Type B pancreatic cell (in vitro differentiated cells): ENCODE results near the gene PPP1R37. TPM values are rescaled to one million over a fixed set of nuclear protein-coding genes. Genes with fewer than 3 reads are reported as not detected.

ENCODE experiments used
- DNase-seq: peaks from one replicate; pipeline ENCODE4 v3.0.0; 2021; ENCODE audit warnings: mixed read lengths; ENCODE audit not compliant: unreplicated experiment; ENCODE audit errors: extremely low spot score
- H3K27ac Mint-ChIP-seq: 2 replicates; pipeline ENCODE4 v1.8.0; 2021; ENCODE audit warnings: mild to moderate bottlenecking, mixed read lengths
- H3K27me3 Mint-ChIP-seq: 2 replicates; pipeline ENCODE4 v1.8.0; 2021; ENCODE audit warnings: mixed read lengths
- H3K36me3 Mint-ChIP-seq: 2 replicates; pipeline ENCODE4 v1.8.0; 2021; ENCODE audit warnings: mixed read lengths
- H3K4me1 Mint-ChIP-seq: one replicate; pipeline ENCODE4 v1.8.0; 2021; ENCODE audit warnings: mixed read lengths; ENCODE audit not compliant: unreplicated experiment
- H3K4me3 Mint-ChIP-seq: 2 replicates; pipeline ENCODE4 v1.8.0; 2021; ENCODE audit warnings: mild to moderate bottlenecking, mixed read lengths
- H3K9me3 Mint-ChIP-seq: 2 replicates; pipeline ENCODE4 v1.8.0; 2021; ENCODE audit warnings: mixed read lengths
- CTCF ChIP-seq: fragments of 200-600 bp; sonication (generic); conservative IDR thresholded peaks from 2 replicates; pipeline ENCODE4 v1.5.0; 2021; ENCODE audit warnings: antibody characterized with exemption, mild to moderate bottlenecking
- total RNA-seq: library from RNA; stranded (reverse); gene quantifications from 2 replicates; pipeline ENCODE4 v1.2.1, GENCODE V29; 2021; ENCODE audit warnings: low replicate concordance

The PPP1R37 gene
- total RNA-seq, 1 donor from 2014 or later, result 44.7 TPM

DNA sequence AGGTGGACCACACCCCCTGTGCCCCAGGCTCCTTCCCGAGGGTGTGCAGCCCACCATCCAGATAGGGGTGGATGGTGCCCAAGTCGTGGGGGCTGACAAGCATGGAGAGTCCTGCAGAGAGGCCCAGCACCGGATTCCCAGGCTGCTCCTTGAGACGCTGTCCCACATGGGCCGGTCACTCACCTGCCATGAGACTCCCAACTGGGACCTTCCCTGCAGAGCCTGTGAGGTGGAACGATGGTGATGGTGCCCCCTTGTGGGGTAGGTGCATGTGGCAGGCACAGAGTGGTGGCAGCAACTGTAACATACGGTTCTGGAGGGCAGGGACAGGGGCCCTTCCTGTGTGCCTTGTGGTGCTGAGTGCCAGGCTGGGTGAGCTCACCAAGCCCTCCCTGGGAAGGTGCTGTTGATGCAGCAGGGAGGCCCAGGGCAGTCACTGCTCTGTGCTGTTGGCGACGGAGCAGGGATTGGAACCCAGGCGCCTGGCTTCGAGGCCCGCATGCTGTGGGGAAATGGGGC is 33.1 kb downstream of the PPP1R37 start:
- peak overlapping the region; percentile 26 for H3K27ac Mint-ChIP-seq
- no peaks in the 10 kb centered on the region for H3K36me3 Mint-ChIP-seq
- peak; percentile 77 for TF ChIP-seq CTCF
- no peaks in the 10 kb centered on the region for H3K27me3 Mint-ChIP-seq
- peaks cover 37% of the 10 kb centered on the region for H3K4me1 Mint-ChIP-seq
- H3K4me3 Mint-ChIP-seq, result no peak overlapping the region
- DNase-seq, result no peak
- H3K9me3 Mint-ChIP-seq, result no peaks in the 10 kb centered on the region

DNA sequence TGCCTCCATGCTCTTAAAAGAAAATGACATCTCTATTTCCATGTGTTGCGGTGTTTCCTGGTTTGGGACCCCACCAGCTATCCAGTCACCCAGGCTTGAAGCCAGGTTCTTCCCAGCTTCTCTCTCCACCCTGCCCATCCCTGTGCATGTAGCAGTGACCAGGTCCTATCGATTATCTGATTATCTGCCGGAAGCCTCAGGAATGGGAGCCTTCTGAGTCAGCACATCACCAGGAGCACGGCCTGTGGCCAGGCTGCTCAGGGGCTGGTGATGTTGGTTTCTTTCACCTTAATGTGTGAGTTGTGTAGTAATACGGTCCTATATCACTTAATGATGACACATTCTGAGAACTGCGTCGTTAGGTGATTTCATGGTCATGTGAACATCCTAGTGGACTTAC is 33.7 kb downstream of the PPP1R37 start:
- Mint-ChIP-seq H3K36me3 (no peaks in the 10 kb centered on the region), H3K27me3 (no peaks in the 10 kb centered on the region), H3K4me1 (peaks cover 33% of the 10 kb centered on the region), H3K27ac (peak overlapping the region; percentile 71), H3K9me3 (no peaks in the 10 kb centered on the region), H3K4me3 (no peak overlapping the region)
- TF ChIP-seq CTCF, result no peak
- DNase-seq, result no peak

- no peak for TF ChIP-seq CTCF
- Mint-ChIP-seq H3K27ac (no peak overlapping the region), H3K9me3 (no peaks in the 10 kb centered on the region), H3K4me3 (no peak overlapping the region), H3K36me3 (no peaks in the 10 kb centered on the region), H3K4me1 (peaks cover 25% of the 10 kb centered on the region), H3K27me3 (no peaks in the 10 kb centered on the region)
- no peak for DNase-seq
Observed at GRCh38 chr19:45128146-45128545, 35.2 kb downstream of the PPP1R37 start.

DNA sequence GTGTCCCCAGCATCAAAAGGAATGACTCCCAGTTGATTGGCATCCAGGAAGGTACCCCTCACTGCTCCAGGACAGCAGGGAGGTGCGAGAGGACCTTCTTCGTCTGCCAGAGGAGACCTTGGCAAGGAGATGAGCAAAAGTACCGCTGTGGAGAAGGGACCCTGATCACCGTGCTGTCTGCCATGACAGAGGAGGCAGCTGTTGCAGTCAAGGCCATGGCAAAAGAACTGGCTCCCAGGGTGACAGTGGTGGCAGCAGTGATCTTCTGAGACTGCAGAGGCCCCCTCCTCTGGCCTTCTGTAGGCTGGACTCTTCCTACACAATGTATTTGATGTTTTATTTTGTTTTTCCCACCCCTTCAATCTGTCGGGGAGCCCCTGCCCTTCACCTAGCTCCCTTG is 35.8 kb downstream of the PPP1R37 start:
- no peaks in the 10 kb centered on the region for H3K27me3 Mint-ChIP-seq
- no peaks in the 10 kb centered on the region for H3K36me3 Mint-ChIP-seq
- H3K4me3 Mint-ChIP-seq, result no peak overlapping the region
- DNase-seq, result no peak
- H3K4me1 Mint-ChIP-seq, result peaks cover 19% of the 10 kb centered on the region
- TF ChIP-seq CTCF, result no peak
- H3K27ac Mint-ChIP-seq, result no peak overlapping the region
- H3K9me3 Mint-ChIP-seq, result no peaks in the 10 kb centered on the region

DNA sequence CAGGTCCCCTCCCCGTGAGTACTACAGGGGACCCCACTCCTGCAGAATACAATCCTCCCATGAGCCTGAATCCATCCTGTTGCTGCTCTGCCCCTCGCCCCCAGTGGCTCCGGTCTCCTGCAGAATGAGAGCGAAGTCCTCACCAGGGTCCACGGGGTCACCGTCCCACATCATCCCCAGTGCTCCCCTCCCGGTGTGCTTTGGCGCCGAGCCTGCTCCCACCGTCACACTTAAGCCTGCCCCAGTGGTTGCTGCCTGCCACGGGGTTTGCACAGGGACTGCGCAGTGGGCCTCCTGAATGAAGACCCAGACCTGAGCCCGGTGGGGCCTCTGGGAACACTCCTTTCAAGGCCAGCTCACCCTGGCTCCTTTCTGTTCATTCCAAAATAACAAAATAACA is 37.3 kb downstream of the PPP1R37 start:
- DNase-seq, result no peak
- Mint-ChIP-seq H3K4me3 (no peak overlapping the region), H3K36me3 (no peaks in the 10 kb centered on the region), H3K27me3 (no peaks in the 10 kb centered on the region), H3K27ac (no peak overlapping the region), H3K9me3 (no peaks in the 10 kb centered on the region), H3K4me1 (peaks cover 14% of the 10 kb centered on the region)
- TF ChIP-seq CTCF, result no peak
